ENCODE measurements around the gene STOML1. TPM values are rescaled to one million over a fixed set of nuclear protein-coding genes. Genes with fewer than 3 reads are reported as not detected.

STOML1 gene
- total and polyA plus RNA-seq, 9 of the 15 experiments (the other 6 are each of a cell fraction or from before 2014, with no cell fraction given), result 0.25 to 9.7 (median 4.6) TPM

GRCh38 chr15:73942751-73943270 is 49.3 kb downstream of the STOML1 start:
- Histone ChIP-seq H3K9ac (ENCODE audit: insufficient read depth in 1 of 2, low read depth in 2 of 2, low read length in 2 of 2) (no peak overlapping the region; a peak in 1 of 4 replicates), H3K9me3 (replicated peaks; ENCODE audit: control insufficient read depth, insufficient read depth, low read depth, low read length) (no peaks in the 10 kb centered on the region), H3K9me1 (ENCODE audit: control insufficient read depth, insufficient read depth, low read length) (no peaks in the 10 kb centered on the region), H3K4me1 (replicated peaks in 1 of 2; ENCODE audit: control insufficient read depth in 2 of 2, insufficient read depth in 2 of 2, low read length in 2 of 2) (no peaks in the 10 kb centered on the region), H3K27me3 (ENCODE audit: control insufficient read depth in 2 of 2, insufficient read depth in 2 of 2, low read length in 2 of 2) (peaks cover 2 to 55% of the 10 kb centered on the region in 2 experiments; a peak in 4 of 5 replicates), H3K4me2 (ENCODE audit: insufficient read depth, low read length) (no peak overlapping the region), H3K79me2 (ENCODE audit: control insufficient read depth, insufficient read depth, low read length) (no peaks in the 10 kb centered on the region), H4K20me1 (replicated peaks; ENCODE audit: control insufficient read depth, insufficient read depth, low read length) (peaks cover 17% of the 10 kb centered on the region), H3K36me3 (ENCODE audit: control insufficient read depth, insufficient read depth, low read length) (no peaks in the 10 kb centered on the region), H2AFZ (ENCODE audit: low read depth, low read length) (no peak overlapping the region), H3K27ac (ENCODE audit: extremely low read depth, low read depth, low read length) (no peak overlapping the region), H3K4me3 (no peak overlapping the region)
- FAIRE-seq (no peak), DNase-seq (ENCODE audit: extremely low read depth in 1 of 4, low spot score in 3 of 4) (no peak), ATAC-seq (no peak)
- CTCF ChIA-PET (ENCODE audit: low intra/inter-chr PET ratio), result no interaction called here
- intact Hi-C loops (cut with micrococcal nuclease) (no loop called here), in situ Hi-C loops (cut with MboI) (no loop called here)
- BruUV-seq (replicated peaks), result no TSS peak
- POLR2A ChIA-PET, result interaction anchor here (0.7 kb wide), 1 partner anchor 22 kb away, joined by 3 read pairs; no protein-coding TSS in a partner anchor
- 4% methylated on average over 6 of the region's 6 CpGs for WGBS (ENCODE audit: insufficient coverage, low coverage, missing lambda C conversion rate)
- TF ChIP-seq ZNF175 (CRISPR knock-in tag; IDR thresholded peaks at IDR 0.05; ENCODE audit: low read depth), result no peak
- TF ChIP-seq E2F6 (IDR thresholded peaks at IDR 0.05; ENCODE audit: borderline replicate concordance in 1 of 2, extremely low read depth in 1 of 2, insufficient read depth in 1 of 2, insufficient read length in 1 of 2, low read depth in 1 of 2, low read length in 1 of 2, poor library complexity in 1 of 2, severe bottlenecking in 1 of 2), result no peak
- TF ChIP-seq CTBP1 (IDR thresholded peaks at IDR 0.05; ENCODE audit: borderline replicate concordance), result no peak
